Measurements from ENCODE around the gene SLC26A11. TPM values are rescaled to one million over a fixed set of nuclear protein-coding genes. Genes with fewer than 3 reads are reported as not detected.

Gene SLC26A11
- total RNA-seq, 1 experiment from 2014 or later: 17.7 TPM

GRCh38 chr17:80201446-80201845, 18.8 kb upstream of the SLC26A11 start:
- ChIA-PET RAD21 (ENCODE audit: low non-redundant PET in 1 of 2, low total read pairs in 2 of 2, uncharacterized antibody in 2 of 2, unreplicated experiment in 2 of 2) (no interaction called here), POLR2A (no interaction called here), CTCF (no interaction called here)
- BruUV-seq (replicated peaks): no TSS peak
- Histone ChIP-seq H3K4me2 (ENCODE audit: low read length) (no peak overlapping the region), H3K36me3 (ENCODE audit: control insufficient read depth in 1 of 2, insufficient read depth in 2 of 2, low read length in 2 of 2) (no peaks in the 10 kb centered on the region), H3K4me1 (ENCODE audit: control insufficient read depth in 1 of 2, insufficient read depth in 2 of 2, low read length in 2 of 2) (peaks cover 0 to 7% of the 10 kb centered on the region in 2 experiments; a peak in 1 of 4 replicates), H3K27me3 (ENCODE audit: insufficient read depth, low read length) (no peaks in the 10 kb centered on the region), H2AFZ (ENCODE audit: low read depth, low read length, poor library complexity, severe bottlenecking) (no peak overlapping the region), H4K20me1 (ENCODE audit: insufficient read depth) (no peaks in the 10 kb centered on the region), H3K4me3 (replicated peaks in 1 of 2; ENCODE audit: low read depth in 1 of 2, low read length in 2 of 2) (no peak overlapping the region), H3K27ac (ENCODE audit: low read depth, low read length) (no peak overlapping the region), H3K9ac (ENCODE audit: low read length) (no peak overlapping the region), H3K9me3 (ENCODE audit: control insufficient read depth in 1 of 2, insufficient read depth in 1 of 2, low read depth in 1 of 2, low read length in 2 of 2) (no peaks in the 10 kb centered on the region; a peak in 1 of 4 replicates), H3K79me2 (ENCODE audit: insufficient read depth, low read length) (no peaks in the 10 kb centered on the region), H3K9me2 (ENCODE audit: insufficient read depth) (no peaks in the 10 kb centered on the region)
- intact Hi-C loops (cut with micrococcal nuclease): no loop called here
- DNase-seq (ENCODE audit: low read depth, low spot score) (no peak), ATAC-seq (no peak)
- TF ChIP-seq JUND (IDR thresholded peaks at IDR 0.05) (no peak), ELF1 (IDR thresholded peaks at IDR 0.05; ENCODE audit: borderline replicate concordance, low read depth) (no peak)

GRCh38 chr17:80202197-80202596, 18.0 kb upstream of the SLC26A11 start:
- CTCF ChIA-PET: no interaction called here
- no TSS peak for BruUV-seq (replicated peaks)

More at GRCh38 chr17:80202197-80202596, 18.0 kb upstream of the SLC26A11 start:
- POLR2A ChIA-PET: no interaction called here
- Histone ChIP-seq H3K36me3 (ENCODE audit: control insufficient read depth in 1 of 2, insufficient read depth in 2 of 2, low read length in 2 of 2) (no peaks in the 10 kb centered on the region), H3K79me2 (ENCODE audit: insufficient read depth, low read length) (no peaks in the 10 kb centered on the region), H3K9ac (ENCODE audit: low read length) (no peak overlapping the region), H3K4me3 (replicated peaks in 1 of 2; ENCODE audit: low read depth in 1 of 2, low read length in 2 of 2) (no peak overlapping the region), H3K27ac (ENCODE audit: low read depth, low read length) (no peak overlapping the region), H2AFZ (ENCODE audit: low read depth, low read length, poor library complexity, severe bottlenecking) (no peak overlapping the region), H3K9me3 (ENCODE audit: control insufficient read depth in 1 of 2, insufficient read depth in 1 of 2, low read depth in 1 of 2, low read length in 2 of 2) (no peaks in the 10 kb centered on the region), H3K4me1 (ENCODE audit: control insufficient read depth in 1 of 2, insufficient read depth in 2 of 2, low read length in 2 of 2) (peaks cover 0 to 7% of the 10 kb centered on the region in 2 experiments; a peak in 1 of 4 replicates), H3K27me3 (ENCODE audit: insufficient read depth, low read length) (no peaks in the 10 kb centered on the region), H3K9me2 (ENCODE audit: insufficient read depth) (no peaks in the 10 kb centered on the region), H4K20me1 (ENCODE audit: insufficient read depth) (no peaks in the 10 kb centered on the region), H3K4me2 (ENCODE audit: low read length) (no peak overlapping the region)
- ATAC-seq (no peak), DNase-seq (ENCODE audit: low read depth, low spot score) (no peak)
- TF ChIP-seq ZFX (IDR thresholded peaks at IDR 0.05) (no peak), POLR2A (IDR thresholded peaks at IDR 0.05; ENCODE audit: borderline replicate concordance, extremely low read depth, insufficient read depth, insufficient read length) (no peak), CBX3 (IDR thresholded peaks at IDR 0.05; ENCODE audit: low read depth) (no peak), EZH2phosphoT487 (IDR thresholded peaks at IDR 0.05; ENCODE audit: borderline replicate concordance) (no peak), SRF (IDR thresholded peaks at IDR 0.05; ENCODE audit: low read depth) (no peak), POLR2AphosphoS5 (IDR thresholded peaks at IDR 0.05; ENCODE audit: low read depth, low read length) (no peak), CTCF (IDR thresholded peaks at IDR 0.05 in 2 of 3, conservative IDR thresholded peaks at IDR 0.05 in 1 of 3; ENCODE audit: borderline replicate concordance in 1 of 3, insufficient read depth in 1 of 3, low read depth in 2 of 3, low read length in 2 of 3) (no peak), JUND (IDR thresholded peaks at IDR 0.05) (no peak), RAD21 (IDR thresholded peaks at IDR 0.05; ENCODE audit: low read depth) (no peak), YY1 (IDR thresholded peaks at IDR 0.05; ENCODE audit: extremely low read depth, insufficient replicate concordance, low read depth, low read length) (no peak), MAX (IDR thresholded peaks at IDR 0.05) (no peak), ATF3 (IDR thresholded peaks at IDR 0.05) (no peak), SP1 (IDR thresholded peaks at IDR 0.05; ENCODE audit: low read depth) (no peak), CEBPB (IDR thresholded peaks at IDR 0.05; ENCODE audit: low read depth) (no peak), ZBTB33 (IDR thresholded peaks at IDR 0.05; ENCODE audit: extremely low read depth, insufficient replicate concordance, low read length) (no peak)
- RAD21 ChIA-PET (ENCODE audit: low non-redundant PET in 1 of 2, low total read pairs in 2 of 2, uncharacterized antibody in 2 of 2, unreplicated experiment in 2 of 2): no interaction called here
- intact Hi-C loops (cut with micrococcal nuclease): no loop called here

Data from HCT116 (cell line).